HCT116 (cell line): ENCODE results near the gene RNF126.

Experiments
- CEBPB ChIP-seq: IDR thresholded peaks from 2 replicates; pipeline ENCODE4 v1.6.1; 2012; ENCODE audit warnings: low read depth
- CTCF ChIP-seq, 3 experiments: fragments of 200-600 bp in 1 of 3; sonication (generic) in 1 of 3; IDR thresholded peaks in 2 of 3; conservative IDR thresholded peaks in 1 of 3; 2 replicates each; pipeline ENCODE4 v1.5.1; 2012 to 2017; ENCODE audit warnings: low read depth in 2 of 3, low read length in 2 of 3, antibody characterized with exemption in 1 of 3, borderline replicate concordance in 1 of 3, control low read depth in 1 of 3, mild to moderate bottlenecking in 1 of 3, mixed read lengths in 1 of 3, mixed run types in 1 of 3, moderate library complexity in 1 of 3; ENCODE audit not compliant: insufficient read depth in 1 of 3
- EZH2 ChIP-seq: fragments of 200-600 bp; sonication (generic); IDR thresholded peaks from 2 replicates; pipeline ENCODE4 v1.6.1; 2017; ENCODE audit warnings: antibody characterized with exemption, mixed run types
- EZH2phosphoT487 ChIP-seq: fragments of 200-600 bp; IDR thresholded peaks from 2 replicates; pipeline ENCODE4 v1.6.1; 2018; ENCODE audit warnings: antibody characterized with exemption, borderline replicate concordance
- MAX ChIP-seq: IDR thresholded peaks from 2 replicates; pipeline ENCODE4 v1.6.1; 2012
- POLR2A ChIP-seq: IDR thresholded peaks from 2 replicates; pipeline ENCODE4 v1.7.0; 2011; ENCODE audit warnings: borderline replicate concordance; ENCODE audit not compliant: insufficient read depth, insufficient read length; ENCODE audit errors: extremely low read depth
- POLR2AphosphoS5 ChIP-seq: IDR thresholded peaks from 2 replicates; pipeline ENCODE4 v1.6.1; 2011; ENCODE audit warnings: mild to moderate bottlenecking, low read depth, low read length, moderate library complexity
- RAD21 ChIP-seq: IDR thresholded peaks from 2 replicates; pipeline ENCODE4 v1.6.1; 2012; ENCODE audit warnings: low read depth, mild to moderate bottlenecking
- TCF7L2 ChIP-seq: IDR thresholded peaks from 2 replicates; pipeline ENCODE4 v1.7.0; 2011; ENCODE audit warnings: borderline replicate concordance, inconsistent platforms; ENCODE audit not compliant: insufficient read depth, insufficient read length; ENCODE audit errors: extremely low read depth
- ZNF274 ChIP-seq: fragments of 200-500 bp; sonication (Bioruptor generic); IDR thresholded peaks from 2 replicates; pipeline ENCODE4 v1.6.1; 2014; ENCODE audit warnings: mild to moderate bottlenecking, low read depth, low read length, inconsistent platforms
- TF ChIP-seq, protein P1 (sequence below): IDR thresholded peaks from 2 replicates; pipeline ENCODE4 v1.6.1; 2012; ENCODE audit warnings: low read depth
- TF ChIP-seq, protein P2 (sequence below): IDR thresholded peaks from 2 replicates; pipeline ENCODE4 v1.6.1; 2012

DNA sequence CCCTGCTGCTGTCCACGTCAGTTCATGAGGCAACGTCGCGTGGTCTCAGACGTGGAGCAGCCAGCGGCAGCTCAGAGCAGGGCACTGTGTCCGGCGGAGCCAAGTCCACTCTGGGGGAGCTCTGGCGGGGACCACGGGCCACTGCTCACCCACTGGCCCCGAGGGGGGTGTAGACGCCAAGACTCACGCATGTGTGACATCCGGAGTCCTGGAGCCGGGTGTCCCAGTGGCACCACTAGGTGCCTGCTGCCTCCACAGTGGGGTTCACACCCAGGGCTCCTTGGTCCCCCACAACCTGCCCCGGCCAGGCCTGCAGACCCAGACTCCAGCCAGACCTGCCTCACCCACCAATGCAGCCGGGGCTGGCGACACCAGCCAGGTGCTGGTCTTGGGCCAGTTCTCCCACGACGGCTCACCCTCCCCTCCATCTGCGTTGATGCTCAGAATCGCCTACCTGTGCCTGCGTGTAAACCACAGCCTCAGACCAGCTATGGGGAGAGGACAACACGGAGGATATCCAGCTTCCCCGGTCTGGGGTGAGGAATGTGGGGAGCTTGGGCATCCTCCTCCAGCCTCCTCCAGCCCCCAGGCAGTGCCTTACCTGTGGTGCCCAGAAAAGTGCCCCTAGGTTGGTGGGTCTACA is 19.8 kb upstream of the RNF126 start:
- TF ChIP-seq EZH2: no peak
- no peak for TF ChIP-seq TCF7L2
- no peak for TF ChIP-seq ZNF274
- TF ChIP-seq, protein P1, sequence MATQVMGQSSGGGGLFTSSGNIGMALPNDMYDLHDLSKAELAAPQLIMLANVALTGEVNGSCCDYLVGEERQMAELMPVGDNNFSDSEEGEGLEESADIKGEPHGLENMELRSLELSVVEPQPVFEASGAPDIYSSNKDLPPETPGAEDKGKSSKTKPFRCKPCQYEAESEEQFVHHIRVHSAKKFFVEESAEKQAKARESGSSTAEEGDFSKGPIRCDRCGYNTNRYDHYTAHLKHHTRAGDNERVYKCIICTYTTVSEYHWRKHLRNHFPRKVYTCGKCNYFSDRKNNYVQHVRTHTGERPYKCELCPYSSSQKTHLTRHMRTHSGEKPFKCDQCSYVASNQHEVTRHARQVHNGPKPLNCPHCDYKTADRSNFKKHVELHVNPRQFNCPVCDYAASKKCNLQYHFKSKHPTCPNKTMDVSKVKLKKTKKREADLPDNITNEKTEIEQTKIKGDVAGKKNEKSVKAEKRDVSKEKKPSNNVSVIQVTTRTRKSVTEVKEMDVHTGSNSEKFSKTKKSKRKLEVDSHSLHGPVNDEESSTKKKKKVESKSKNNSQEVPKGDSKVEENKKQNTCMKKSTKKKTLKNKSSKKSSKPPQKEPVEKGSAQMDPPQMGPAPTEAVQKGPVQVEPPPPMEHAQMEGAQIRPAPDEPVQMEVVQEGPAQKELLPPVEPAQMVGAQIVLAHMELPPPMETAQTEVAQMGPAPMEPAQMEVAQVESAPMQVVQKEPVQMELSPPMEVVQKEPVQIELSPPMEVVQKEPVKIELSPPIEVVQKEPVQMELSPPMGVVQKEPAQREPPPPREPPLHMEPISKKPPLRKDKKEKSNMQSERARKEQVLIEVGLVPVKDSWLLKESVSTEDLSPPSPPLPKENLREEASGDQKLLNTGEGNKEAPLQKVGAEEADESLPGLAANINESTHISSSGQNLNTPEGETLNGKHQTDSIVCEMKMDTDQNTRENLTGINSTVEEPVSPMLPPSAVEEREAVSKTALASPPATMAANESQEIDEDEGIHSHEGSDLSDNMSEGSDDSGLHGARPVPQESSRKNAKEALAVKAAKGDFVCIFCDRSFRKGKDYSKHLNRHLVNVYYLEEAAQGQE: no peak
- TF ChIP-seq POLR2A: no peak
- TF ChIP-seq POLR2AphosphoS5: no peak
- no peak for TF ChIP-seq CTCF (IDR thresholded peaks at IDR 0.05 in 2 of 3, conservative IDR thresholded peaks at IDR 0.05 in 1 of 3; ENCODE audit: borderline replicate concordance in 1 of 3, insufficient read depth in 1 of 3, low read depth in 2 of 3, low read length in 2 of 3)
- TF ChIP-seq, protein P2, sequence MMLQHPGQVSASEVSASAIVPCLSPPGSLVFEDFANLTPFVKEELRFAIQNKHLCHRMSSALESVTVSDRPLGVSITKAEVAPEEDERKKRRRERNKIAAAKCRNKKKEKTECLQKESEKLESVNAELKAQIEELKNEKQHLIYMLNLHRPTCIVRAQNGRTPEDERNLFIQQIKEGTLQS: no peak
- no peak for TF ChIP-seq MAX
- TF ChIP-seq RAD21: no peak
- no peak for TF ChIP-seq EZH2phosphoT487
- TF ChIP-seq CEBPB: no peak
